Measurements from ENCODE around the gene CRELD1. TPM values are rescaled to one million over a fixed set of nuclear protein-coding genes. Genes with fewer than 3 reads are reported as not detected.

The CRELD1 gene
- total and polyA plus RNA-seq, 2 of the 13 experiments (the other 11 are each of a cell fraction or from before 2014, with no cell fraction given), result 27.1 to 61.9 TPM

DNA sequence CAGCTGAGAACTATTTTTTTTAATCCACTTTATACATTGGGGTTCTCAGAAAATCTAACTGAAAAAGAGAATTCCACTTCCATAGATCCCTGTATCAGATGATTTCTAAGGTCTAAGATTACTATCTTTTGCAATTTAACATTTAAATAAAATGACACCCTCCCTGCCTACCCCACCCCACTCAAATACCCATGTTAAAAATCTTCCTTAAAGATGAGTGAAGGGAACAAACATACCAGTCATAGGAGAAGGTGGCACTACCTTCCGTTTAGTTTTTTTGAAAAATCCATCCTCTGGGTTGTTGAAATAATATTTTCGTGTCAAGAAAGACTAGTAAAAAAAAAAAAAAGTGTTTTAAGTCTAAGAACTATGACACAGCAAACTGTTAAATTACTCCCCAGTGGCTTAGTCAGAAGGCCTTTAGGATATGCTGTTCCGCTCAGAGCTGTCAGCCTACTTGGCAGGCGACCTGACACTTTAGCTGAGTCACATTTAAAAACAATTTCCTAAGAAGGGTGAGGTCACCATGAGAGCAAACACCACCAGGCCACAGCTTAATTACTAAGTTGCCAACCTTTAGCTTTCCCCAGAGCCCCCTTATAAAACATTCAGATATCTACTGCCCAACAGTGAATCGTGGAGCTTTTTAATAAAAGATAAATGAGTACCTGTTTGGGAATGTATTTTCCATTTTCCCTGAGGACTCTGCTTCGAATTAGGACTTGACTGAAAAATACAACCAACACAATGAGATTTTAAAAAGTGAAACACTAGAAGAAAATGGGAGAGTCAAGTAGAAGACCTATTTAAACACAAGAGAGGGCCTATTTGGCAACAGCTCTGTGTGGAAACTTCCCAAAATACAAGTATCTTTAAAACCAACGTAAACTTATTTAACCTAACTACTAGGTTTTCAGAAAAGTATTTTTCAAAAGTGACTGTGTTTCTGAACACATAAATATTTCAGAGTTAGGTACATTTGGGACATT is 43.4 kb downstream of the CRELD1 start (continued):
- TF ChIP-seq, protein P1, sequence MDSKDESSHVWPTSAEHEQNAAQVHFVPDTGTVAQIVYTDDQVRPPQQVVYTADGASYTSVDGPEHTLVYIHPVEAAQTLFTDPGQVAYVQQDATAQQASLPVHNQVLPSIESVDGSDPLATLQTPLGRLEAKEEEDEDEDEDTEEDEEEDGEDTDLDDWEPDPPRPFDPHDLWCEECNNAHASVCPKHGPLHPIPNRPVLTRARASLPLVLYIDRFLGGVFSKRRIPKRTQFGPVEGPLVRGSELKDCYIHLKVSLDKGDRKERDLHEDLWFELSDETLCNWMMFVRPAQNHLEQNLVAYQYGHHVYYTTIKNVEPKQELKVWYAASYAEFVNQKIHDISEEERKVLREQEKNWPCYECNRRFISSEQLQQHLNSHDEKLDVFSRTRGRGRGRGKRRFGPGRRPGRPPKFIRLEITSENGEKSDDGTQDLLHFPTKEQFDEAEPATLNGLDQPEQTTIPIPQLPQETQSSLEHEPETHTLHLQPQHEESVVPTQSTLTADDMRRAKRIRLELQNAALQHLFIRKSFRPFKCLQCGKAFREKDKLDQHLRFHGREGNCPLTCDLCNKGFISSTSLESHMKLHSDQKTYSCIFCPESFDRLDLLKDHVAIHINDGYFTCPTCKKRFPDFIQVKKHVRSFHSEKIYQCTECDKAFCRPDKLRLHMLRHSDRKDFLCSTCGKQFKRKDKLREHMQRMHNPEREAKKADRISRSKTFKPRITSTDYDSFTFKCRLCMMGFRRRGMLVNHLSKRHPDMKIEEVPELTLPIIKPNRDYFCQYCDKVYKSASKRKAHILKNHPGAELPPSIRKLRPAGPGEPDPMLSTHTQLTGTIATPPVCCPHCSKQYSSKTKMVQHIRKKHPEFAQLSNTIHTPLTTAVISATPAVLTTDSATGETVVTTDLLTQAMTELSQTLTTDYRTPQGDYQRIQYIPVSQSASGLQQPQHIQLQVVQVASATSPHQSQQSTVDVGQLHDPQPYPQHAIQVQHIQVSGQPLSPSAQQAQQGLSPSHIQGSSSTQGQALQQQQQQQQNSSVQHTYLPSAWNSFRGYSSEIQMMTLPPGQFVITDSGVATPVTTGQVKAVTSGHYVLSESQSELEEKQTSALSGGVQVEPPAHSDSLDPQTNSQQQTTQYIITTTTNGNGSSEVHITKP (CRISPR knock-in tag; IDR thresholded peaks at IDR 0.05; ENCODE audit: low read depth), result no peak
- TF ChIP-seq ZBTB39 (CRISPR knock-in tag; IDR thresholded peaks at IDR 0.05) (no peak), MNT (IDR thresholded peaks at IDR 0.05) (no peak), FOXJ3 (CRISPR knock-in tag; IDR thresholded peaks at IDR 0.05; ENCODE audit: borderline replicate concordance) (no peak), RAD21 (CRISPR knock-in tag; IDR thresholded peaks at IDR 0.05) (no peak), ZNF878 (CRISPR knock-in tag; IDR thresholded peaks at IDR 0.05) (0 out of 2 replicates have a peak, but pooled peaks have one; percentile 57), FOSL1 (CRISPR knock-in tag; IDR thresholded peaks at IDR 0.05; ENCODE audit: borderline replicate concordance) (no peak), ZNF33A (CRISPR knock-in tag; IDR thresholded peaks at IDR 0.05; ENCODE audit: borderline replicate concordance) (no peak), PLRG1 (conservative IDR thresholded peaks at IDR 0.05) (no peak), MAZ (IDR thresholded peaks at IDR 0.05; ENCODE audit: borderline replicate concordance, low read depth, low read length) (no peak), MAZ (CRISPR knock-in tag; IDR thresholded peaks at IDR 0.05; ENCODE audit: low read depth) (no peak)
- TF ChIP-seq, protein P2, sequence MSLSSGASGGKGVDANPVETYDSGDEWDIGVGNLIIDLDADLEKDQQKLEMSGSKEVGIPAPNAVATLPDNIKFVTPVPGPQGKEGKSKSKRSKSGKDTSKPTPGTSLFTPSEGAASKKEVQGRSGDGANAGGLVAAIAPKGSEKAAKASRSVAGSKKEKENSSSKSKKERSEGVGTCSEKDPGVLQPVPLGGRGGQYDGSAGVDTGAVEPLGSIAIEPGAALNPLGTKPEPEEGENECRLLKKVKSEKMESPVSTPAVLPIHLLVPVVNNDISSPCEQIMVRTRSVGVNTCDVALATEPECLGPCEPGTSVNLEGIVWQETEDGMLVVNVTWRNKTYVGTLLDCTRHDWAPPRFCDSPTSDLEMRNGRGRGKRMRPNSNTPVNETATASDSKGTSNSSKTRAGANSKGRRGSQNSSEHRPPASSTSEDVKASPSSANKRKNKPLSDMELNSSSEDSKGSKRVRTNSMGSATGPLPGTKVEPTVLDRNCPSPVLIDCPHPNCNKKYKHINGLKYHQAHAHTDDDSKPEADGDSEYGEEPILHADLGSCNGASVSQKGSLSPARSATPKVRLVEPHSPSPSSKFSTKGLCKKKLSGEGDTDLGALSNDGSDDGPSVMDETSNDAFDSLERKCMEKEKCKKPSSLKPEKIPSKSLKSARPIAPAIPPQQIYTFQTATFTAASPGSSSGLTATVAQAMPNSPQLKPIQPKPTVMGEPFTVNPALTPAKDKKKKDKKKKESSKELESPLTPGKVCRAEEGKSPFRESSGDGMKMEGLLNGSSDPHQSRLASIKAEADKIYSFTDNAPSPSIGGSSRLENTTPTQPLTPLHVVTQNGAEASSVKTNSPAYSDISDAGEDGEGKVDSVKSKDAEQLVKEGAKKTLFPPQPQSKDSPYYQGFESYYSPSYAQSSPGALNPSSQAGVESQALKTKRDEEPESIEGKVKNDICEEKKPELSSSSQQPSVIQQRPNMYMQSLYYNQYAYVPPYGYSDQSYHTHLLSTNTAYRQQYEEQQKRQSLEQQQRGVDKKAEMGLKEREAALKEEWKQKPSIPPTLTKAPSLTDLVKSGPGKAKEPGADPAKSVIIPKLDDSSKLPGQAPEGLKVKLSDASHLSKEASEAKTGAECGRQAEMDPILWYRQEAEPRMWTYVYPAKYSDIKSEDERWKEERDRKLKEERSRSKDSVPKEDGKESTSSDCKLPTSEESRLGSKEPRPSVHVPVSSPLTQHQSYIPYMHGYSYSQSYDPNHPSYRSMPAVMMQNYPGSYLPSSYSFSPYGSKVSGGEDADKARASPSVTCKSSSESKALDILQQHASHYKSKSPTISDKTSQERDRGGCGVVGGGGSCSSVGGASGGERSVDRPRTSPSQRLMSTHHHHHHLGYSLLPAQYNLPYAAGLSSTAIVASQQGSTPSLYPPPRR (CRISPR knock-in tag; IDR thresholded peaks at IDR 0.05; ENCODE audit: borderline replicate concordance), result no peak
